Occipital lobe (tissue), 2 donors: ENCODE measurements around the gene IRAK1. TPM values are rescaled to one million over a fixed set of nuclear protein-coding genes. Genes with fewer than 3 reads are reported as not detected.

Source experiments
- DNase-seq: peaks from one replicate; lab custom pipeline; 2025; lab: John Stamatoyannopoulos, UW
- total RNA-seq: library from RNA; depleted of rRNA; stranded (reverse); fragments of >200 nt; gene quantifications from one replicate; pipeline ENCODE4 v1.2.3, GENCODE V29; 2014

The IRAK1 gene
- total RNA-seq: 8.7 TPM

- no peak for DNase-seq
These were observed at the start of gene IRAK1 for GRCh38 chrX:154019633-154020528. TSS of gene IRAK1 (minus strand) at chrX:154019902. CDS start at chrX:154019812, 90 bp downstream.

DNA sequence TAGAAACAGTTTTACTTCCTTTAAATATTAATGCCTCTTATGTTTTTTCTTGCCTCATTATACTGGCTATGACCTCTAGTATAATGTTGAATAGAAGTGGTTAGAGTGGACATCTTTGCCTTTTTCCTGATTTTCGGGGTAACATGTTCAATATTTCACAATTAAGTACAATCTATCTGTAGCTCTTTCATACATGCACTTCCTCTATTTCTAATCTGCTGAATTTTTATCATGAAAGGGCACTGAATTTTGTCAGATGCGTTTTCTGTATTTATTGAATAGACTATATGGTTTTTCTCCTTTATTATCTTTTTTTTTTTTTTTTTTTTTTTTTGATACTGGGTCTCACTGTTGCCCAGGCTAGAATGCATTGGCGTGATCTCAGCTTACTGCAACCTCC, 48.9 kb upstream of the IRAK1 start:
- no peak for DNase-seq

DNA sequence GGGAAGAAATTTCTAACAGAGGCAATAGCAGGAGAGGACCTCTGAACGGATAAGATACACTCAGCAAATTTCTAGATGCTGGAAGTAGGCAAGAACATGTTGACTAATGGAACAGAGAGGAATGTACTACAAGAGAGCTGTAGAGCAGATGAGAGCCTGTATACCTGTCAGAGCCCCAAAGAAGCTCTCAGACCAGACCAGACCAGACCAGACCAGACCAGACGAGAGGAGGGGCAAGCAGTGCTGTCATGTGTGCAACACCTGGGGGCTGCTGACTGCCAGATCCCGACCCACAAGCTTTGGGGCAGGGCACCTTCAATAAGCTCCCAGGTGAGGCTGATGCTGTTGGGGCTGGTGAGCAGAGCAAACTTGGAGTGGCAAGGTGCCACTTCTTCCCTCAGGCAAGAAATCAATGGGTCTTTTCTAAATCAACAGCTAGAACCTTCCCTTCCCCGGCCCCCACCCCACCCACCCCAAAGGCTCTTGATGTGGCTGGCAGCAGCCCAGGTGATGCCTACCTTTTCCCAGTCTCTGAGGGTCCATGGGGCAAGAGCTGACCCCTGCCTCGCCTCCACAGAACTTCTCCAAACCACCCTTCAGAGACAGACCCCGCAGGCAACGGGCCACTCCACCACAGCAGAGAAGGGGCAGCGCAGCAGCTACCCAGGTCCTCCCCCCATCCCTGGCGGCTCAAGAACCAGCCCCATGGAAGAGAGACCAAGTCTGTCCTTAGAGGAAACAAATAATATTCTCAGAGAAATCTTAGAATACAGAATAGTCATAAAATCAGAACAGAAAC, 45.1 kb upstream of the IRAK1 start:
- DNase-seq: no peak

DNA sequence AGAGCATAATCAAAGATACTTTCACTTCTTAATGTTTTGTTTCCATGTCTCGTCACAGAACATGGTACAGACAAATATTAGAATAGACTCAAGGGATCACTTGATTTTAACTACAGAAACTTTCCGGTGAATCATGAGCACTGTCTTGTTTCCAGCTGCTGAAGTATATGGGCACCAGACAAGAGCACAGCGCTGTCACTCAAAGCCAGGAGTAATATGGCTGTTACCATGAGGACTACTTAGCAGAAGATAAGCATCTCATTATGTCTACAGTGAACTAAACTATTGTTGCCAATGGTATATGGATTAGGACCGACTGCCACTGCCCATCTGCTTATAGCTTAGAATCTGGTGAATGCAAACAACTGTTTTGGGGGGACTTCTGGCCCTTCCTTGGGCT, 43.5 kb upstream of the IRAK1 start:
- DNase-seq: no peak

GRCh38 chrX:154061801-154062200, 42.1 kb upstream of the IRAK1 start:
- DNase-seq: no peak

DNA sequence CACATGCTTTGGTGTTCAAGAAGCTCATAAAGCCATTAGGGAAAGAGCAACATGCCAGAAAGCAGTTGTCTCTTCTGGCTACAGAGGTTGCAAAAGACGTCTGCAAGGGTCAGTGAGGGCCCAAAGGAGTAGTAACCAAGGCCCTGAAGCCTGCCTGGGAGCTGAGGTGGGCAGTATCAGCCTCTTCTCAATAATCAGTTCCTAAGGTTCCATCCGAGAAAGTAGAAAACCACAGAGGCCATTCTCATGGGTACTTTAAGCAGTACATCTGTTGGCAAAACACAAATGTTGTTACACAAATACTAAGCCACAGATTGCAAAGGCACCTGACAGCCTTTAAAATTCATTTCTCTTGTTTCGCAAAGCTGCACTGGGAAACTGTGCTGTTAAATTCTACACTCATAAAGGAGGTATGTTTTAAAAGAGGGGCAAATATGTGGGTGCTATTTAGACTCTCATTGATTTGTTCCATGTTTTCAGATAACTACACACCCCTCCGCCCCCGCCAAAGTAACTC, 40.1 kb upstream of the IRAK1 start:
- DNase-seq: no peak

GRCh38 chrX:154059231-154059630, 39.5 kb upstream of the IRAK1 start:
- no peak for DNase-seq

DNA sequence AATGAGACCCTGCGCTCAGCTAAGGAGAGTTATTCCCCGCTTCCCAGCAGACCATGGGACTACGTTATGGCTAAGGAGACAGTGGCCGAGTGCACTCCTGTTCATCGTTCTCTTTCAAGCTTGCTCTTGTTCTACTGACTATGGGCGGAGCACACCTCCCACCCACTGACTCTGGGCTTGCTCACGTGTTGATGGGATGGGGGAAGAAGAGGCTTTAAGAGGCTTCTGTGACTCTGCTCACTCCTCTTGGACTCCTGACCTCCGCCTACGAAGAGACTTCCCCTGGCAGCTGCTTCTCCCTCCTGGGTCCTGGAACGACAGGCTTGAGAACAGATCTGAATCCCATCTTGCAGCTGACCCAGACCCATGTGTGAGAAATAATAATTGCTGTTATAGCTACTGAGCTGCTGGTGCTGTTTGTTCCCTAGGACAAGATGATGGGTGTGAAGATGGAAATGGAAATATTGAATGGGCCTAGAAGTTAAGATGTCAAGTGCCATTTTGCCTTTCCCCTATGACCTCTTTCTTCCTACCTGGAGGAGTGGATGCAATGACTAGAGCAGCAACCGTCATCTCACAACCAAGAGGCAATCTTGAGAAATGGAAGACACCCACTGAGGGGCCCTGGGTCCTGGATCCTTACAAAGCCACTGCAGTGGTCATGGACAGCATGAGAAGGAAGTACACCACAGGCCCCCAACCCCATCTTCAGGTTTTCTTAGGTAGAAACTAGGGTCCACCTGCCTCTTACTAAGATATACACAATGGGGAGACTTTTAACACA, 38.7 kb upstream of the IRAK1 start:
- DNase-seq: no peak

- DNase-seq: no peak
These were observed 38.1 kb upstream of the IRAK1 start for GRCh38 chrX:154057791-154058190.

- DNase-seq: no peak
These were observed 37.1 kb upstream of the IRAK1 start for GRCh38 chrX:154056770-154057241.

DNA sequence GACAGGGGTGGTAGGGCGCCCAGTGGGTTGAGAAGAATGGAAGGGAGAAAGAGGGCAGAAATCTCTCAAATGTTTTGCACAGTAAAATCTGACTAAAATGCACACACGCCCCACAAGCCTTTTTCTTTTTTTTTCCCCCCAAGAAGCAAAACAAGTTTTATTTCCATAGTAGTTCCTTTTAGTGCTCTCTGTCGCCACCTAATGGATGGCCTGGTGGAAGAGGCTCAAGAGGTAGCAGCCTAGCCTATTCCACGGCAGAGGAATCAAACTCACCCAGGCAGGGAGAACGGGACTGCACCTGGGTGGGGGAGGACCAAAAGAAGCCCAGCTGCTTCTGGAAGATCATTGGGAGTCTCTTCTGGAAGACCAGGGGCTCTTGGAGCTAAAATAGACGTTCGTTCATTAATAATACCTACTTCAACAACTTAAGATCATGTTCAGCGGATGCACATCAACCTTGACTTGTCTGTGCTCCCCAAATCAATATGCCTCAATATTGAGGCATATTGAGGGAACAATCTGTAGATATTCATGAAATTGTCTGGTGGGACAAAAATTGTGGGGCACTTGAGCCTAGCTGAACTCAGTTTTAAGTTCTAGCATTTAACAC, 31.6 kb upstream of the IRAK1 start:
- peak; percentile 26 for DNase-seq

DNA sequence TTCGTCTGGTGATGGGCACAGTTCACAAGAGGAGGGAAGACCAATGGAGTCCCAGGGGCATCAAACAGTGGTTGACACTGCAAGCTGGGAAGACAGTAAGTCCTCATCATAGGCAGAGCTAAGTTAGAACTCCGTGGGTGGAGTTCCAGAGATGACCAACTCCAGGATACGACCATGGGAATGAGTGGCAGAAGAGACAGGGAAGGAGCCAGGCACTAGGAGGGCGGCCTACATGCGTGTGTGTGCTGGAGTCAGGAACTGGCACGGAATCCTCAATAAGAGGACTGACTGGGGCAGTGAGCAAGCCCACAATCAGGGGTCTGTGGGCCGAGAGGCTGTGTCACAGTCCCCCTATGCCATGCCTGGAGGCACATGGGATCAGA, 30.4 kb upstream of the IRAK1 start:
- no peak for DNase-seq

DNA sequence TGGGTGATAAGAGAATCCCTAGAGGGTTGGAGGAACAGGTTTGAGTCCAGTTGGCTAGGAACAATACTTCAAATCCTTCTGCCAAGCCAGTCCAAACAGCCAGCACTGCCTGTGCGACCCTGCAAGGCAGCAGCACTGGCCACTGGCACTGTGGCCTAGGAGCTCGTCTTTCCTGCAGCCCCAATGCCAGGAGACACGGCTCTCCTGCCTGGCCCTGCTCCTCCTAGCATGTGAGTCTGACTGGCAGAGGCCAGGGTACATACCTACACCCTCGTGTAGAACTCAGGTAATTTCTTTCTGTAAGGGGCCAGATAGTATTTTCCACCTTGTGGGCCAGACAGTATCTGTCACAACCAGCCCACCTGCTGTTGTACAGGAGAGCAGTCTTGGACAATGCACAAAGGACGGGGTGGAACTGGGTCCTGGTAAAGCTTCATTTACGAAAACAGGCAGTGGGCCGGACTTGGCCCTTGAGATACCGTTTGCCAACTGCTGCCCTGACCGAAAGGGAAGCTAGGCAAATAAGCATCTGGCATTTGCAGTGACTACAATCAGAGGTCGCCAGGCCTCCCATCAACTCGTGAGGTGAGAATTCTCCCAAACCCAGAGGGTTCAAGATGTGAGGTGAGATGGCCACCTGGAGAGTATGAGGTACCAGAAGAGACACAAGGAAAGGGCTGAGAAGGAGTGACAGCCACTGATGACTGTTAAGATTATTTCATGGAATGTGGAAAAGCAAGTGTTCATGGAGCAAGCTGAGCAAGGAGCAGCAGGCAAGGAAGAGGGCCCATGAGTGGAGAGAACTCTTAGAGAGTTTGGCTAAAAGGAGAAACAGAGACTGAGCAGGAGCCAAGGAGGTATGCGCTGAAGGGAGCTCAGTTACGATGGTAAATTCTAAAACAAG, 29.8 kb upstream of the IRAK1 start:
- no peak for DNase-seq

DNA sequence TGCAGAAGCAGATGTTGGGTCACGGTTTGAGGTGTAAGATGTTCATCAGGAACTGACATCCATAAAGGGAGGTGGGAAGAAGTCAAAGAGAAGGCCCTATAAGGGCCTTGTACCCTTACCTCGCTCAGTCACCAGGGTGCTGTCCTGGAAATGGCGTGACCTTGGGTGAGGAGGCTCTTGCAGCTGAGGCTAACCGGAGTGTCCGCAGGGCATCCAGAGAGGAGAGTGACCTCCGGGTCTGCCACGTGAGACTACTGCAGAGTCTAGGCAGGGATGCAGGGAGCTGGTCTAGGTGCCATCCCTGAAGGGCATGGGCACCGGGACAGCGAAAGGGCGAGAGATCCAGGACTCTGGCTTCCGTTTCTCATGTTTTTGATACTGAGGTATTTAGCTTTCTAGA, 28.7 kb upstream of the IRAK1 start:
- no peak for DNase-seq

DNA sequence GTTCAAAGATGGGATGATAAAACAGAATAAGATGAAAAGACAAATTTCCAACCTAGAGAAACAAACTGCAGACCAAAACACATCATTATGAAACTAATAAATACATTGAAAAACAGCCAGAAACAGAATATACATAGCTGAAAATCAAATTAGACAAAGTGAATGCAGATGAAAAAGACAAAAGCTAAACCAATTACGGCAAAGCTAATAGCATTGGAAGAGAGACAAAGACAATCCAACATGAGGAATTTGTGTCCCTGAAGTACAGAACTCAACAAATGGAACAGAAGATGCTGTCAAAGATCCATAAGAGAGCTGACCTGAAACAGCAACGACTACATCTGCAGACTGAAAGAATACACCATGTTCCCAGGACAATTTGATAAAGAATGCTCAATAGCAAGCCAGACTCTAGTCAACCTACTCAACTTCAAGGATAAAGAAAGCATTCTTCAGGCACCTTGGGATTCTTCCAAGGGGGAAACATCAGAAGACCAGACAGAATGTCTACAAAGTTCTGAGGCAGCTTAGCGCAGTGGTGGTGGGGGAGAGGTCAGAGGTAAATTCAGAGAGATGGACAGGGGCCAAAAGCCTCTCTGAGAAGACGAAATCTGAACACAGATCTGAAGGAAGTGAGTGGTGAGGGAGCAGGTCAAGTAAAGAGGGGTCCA, 27.4 kb upstream of the IRAK1 start:
- no peak for DNase-seq

DNA sequence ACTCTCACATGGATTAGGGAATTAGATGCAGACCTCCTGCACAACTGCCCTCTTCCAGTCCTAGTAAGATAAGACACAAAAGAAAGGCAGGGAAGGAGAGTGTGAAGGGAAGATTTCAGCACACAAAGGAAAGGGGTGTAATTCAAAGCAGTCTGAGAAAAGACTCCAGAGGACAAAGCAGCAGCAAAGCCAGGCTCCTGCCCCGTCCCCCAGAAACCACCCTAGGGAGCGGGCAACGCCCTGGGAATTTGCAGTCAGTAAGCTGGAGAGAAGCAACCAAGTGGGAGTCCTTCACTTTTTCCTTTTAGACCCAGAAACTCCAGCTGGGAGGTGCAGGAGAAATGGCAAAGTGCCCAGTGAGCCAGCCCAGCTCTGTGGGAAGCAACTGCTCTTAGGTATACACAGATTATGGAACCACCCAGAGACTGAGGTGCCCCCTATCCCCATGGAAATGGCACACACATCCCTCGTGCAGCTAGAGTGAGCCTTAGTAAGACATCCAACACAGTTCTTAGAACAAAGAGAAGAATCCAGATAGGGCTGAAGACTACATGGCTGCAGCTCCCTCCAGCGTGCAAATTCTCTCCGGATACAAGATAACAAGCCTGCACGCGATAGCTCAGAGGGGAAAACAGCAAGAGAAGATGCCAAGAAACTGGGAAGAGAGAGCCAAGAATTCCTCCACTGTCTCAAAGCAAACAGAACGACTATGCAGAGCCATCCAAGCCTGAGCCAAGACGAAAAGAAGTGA, 26.5 kb upstream of the IRAK1 start:
- no peak for DNase-seq

DNA sequence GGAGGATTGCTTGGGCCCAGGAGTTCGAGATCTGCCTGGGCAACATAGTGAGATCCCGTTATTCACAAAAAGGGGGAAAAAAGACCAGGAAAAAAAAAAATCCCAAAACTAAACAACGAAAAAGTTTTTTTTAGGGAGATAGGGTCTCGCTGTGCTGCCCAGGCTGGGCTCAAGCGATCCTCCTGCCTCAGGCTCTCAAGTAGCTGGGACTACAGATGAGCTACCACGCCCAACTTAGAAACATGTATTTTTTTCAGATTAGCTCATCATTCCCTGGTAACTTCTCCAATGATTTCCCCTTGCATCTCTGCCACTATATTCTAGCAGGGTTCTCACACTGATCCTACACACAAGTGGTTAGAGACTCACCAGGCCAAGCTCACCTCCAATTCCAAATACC, 24.4 kb upstream of the IRAK1 start:
- no peak for DNase-seq

GRCh38 chrX:154043003-154043763, 23.5 kb upstream of the IRAK1 start:
- DNase-seq: no peak
